Measurements from ENCODE around the gene EP400. TPM values are rescaled to one million over a fixed set of nuclear protein-coding genes. Genes with fewer than 3 reads are reported as not detected.
A peak's percentile ranks its signal among the peaks of the same experiment; 100 is the strongest.

Gene EP400
- total and polyA plus RNA-seq, 9 of the 15 experiments (the other 6 are each of a cell fraction or from before 2014, with no cell fraction given) = 4.5 to 58.0 (median 7.0) TPM

DNA sequence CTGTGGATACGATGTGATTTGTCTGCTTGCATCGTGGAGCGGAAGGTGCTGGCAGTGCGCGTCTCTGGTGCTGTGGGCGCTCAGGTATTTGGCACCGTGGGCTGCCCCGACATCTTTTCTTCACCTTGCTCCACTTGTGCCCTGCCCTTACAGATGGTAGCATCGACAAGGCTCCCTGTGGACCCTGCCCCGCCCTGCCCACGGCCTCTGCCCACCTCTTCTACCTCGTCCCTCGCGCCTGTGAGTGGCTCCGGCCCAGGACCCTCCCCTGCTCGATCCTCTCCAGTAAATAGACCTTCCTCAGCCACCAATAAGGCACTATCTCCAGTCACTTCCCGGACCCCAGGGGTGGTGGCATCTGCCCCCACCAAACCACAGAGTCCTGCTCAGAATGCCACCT, 36.6 kb downstream of the EP400 start (continued):
- TF ChIP-seq, protein P1, sequence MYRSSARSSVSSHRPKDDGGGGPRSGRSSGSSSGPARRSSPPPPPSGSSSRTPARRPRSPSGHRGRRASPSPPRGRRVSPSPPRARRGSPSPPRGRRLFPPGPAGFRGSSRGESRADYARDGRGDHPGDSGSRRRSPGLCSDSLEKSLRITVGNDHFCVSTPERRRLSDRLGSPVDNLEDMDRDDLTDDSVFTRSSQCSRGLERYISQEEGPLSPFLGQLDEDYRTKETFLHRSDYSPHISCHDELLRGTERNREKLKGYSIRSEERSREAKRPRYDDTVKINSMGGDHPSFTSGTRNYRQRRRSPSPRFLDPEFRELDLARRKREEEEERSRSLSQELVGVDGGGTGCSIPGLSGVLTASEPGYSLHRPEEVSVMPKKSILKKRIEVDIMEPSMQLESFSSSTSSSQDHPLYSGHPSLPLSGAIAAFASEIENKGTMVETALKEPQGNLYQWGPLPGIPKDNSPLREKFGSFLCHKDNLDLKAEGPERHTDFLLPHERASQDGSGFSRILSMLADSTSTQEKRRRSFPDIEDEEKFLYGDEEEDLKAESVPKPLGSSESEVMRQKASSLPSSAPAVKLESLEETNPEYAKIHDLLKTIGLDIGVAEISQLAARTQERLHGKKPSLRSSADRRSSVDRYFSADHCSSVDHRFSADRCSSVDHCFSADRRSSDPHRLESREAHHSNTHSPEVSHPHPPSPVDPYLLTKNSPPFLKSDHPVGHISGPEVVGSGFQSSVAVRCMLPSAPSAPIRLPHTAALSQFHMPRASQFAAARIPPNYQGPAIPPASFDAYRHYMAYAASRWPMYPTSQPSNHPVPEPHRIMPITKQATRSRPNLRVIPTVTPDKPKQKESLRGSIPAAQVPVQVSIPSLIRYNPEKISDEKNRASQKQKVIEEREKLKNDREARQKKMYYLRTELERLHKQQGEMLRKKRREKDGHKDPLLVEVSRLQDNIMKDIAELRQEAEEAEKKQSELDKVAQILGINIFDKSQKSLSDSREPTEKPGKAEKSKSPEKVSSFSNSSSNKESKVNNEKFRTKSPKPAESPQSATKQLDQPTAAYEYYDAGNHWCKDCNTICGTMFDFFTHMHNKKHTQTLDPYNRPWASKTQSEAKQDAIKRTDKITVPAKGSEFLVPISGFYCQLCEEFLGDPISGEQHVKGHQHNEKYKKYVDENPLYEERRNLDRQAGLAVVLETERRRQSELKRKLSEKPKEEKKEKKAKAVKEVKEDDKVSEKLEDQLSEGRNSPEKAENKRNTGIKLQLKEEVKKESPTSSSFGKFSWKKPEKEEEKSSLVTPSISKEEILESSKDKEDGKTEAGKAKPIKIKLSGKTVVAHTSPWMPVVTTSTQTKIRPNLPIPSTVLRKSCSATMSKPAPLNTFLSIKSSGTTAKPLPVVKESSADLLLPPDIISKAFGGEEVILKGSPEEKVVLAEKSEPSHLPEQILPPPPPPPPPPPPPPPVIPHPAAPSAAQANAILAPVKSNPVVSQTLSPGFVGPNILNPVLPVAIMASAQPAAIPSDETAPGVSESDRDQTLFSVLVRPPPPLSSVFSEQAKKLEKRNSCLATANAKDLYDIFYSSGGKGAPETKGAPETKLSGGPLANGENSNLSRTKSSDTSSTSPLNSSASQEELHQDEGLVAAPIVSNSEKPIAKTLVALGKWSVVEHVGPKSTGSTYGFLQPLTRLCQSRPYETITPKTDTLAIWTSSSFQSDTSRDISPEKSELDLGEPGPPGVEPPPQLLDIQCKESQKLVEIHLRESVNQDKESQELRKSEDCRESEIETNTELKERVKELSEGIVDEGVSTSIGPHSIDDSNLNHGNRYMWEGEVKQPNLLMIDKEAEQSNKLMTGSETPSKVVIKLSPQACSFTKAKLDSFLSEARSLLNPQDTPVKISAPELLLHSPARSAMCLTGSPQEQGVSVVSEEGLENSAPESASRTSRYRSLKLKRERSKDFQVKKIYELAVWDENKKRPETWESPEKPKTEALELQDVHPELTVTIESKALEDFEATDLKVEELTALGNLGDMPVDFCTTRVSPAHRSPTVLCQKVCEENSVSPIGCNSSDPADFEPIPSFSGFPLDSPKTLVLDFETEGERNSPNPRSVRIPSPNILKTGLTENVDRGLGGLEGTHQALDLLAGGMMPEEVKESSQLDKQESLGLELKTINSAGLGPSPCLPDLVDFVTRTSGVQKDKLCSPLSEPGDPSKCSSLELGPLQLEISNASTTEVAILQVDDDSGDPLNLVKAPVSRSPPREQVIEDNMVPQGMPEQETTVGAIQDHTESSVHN (IDR thresholded peaks at IDR 0.05; ENCODE audit: borderline replicate concordance in 1 of 2, low read depth in 1 of 2) = no peak
- TF ChIP-seq RBM22 (IDR thresholded peaks at IDR 0.05; ENCODE audit: low read depth, low read length, poor library complexity, severe bottlenecking) (peak; percentile 20), POLR2G (IDR thresholded peaks at IDR 0.05; ENCODE audit: low read depth, low read length) (0 out of 2 replicates have a peak, but pooled peaks have one; percentile 50), CTBP1 (IDR thresholded peaks at IDR 0.05; ENCODE audit: borderline replicate concordance) (no peak), KAT8 (IDR thresholded peaks at IDR 0.05; ENCODE audit: low read depth) (no peak), ZNF41 (CRISPR knock-in tag; conservative IDR thresholded peaks at IDR 0.05) (no peak), ZNF24 (IDR thresholded peaks at IDR 0.05) (no peak), FOXA3 (CRISPR knock-in tag; conservative IDR thresholded peaks at IDR 0.05 in 1 of 2, IDR thresholded peaks at IDR 0.05 in 1 of 2) (no peak), ZNF175 (CRISPR knock-in tag; IDR thresholded peaks at IDR 0.05; ENCODE audit: low read depth) (no peak), NCOR1 (IDR thresholded peaks at IDR 0.05) (no peak), HEY1 (CRISPR knock-in tag; IDR thresholded peaks at IDR 0.05; ENCODE audit: borderline replicate concordance) (no peak)
